Brain microvascular endothelial cell (primary cell): ENCODE measurements around the gene VPS26B.
A peak's percentile ranks its signal among the peaks of the same experiment; 100 is the strongest.

Source experiments
- DNase-seq: peaks from one replicate; pipeline ENCODE4 v3.0.0-alpha.2; 2020
- H3K27ac ChIP-seq: fragments of 250-450 bp; sonication (Bioruptor Pico); 2 replicates; pipeline ENCODE4 v1.5.1; 2020; ENCODE audit warnings: mild to moderate bottlenecking, moderate library complexity
- H3K27me3 ChIP-seq: fragments of 250-450 bp; sonication (Bioruptor Pico); replicated peaks from 2 replicates; pipeline ENCODE4 v1.5.1; 2020; ENCODE audit warnings: mild to moderate bottlenecking
- H3K36me3 ChIP-seq: fragments of 250-450 bp; sonication (Bioruptor Pico); replicated peaks from 2 replicates; pipeline ENCODE4 v1.5.1; 2020; ENCODE audit warnings: mild to moderate bottlenecking
- H3K4me3 ChIP-seq: 2 replicates; pipeline ENCODE4 v1.5.1; 2011; ENCODE audit warnings: low read depth, mild to moderate bottlenecking, control low read depth, low read length, moderate library complexity
- in situ Hi-C: cut with HindIII; loops from 2 replicates; pipeline ENCODE4 v1.10.0; 2017; ENCODE audit warnings: low sequenced_read_pairs, low pct_ligation_motif_present
- TF ChIP-seq, protein P1 (sequence below): IDR thresholded peaks from 2 replicates; pipeline ENCODE4 v1.5.1; 2011; ENCODE audit warnings: low read depth, mild to moderate bottlenecking, moderate library complexity, low read length, control low read depth, inconsistent platforms; ENCODE audit errors: missing control alignments

Gene VPS26B

DNA sequence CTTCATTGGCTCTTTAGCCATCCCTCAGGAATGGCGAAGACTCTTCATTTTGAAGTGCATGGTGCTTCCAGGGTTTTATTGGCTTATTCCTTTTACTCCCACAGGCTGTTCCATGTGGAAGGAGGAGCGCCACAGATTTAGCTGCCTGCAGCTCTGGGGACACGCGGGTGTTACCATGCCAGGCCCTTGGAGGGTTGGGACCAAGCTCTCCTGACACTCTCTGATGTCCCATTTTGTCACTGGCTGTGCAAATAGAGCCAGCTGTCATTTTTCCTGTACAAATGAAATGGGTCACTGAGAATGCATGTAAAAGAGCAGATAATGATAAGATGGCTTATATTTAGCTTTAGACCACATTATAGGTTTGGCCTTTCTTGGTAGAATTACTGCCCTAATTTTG lies 19.4 kb downstream of the VPS26B start:
- no peak overlapping the region for H3K27ac ChIP-seq
- no peak overlapping the region for H3K4me3 ChIP-seq
- TF ChIP-seq, protein P1, sequence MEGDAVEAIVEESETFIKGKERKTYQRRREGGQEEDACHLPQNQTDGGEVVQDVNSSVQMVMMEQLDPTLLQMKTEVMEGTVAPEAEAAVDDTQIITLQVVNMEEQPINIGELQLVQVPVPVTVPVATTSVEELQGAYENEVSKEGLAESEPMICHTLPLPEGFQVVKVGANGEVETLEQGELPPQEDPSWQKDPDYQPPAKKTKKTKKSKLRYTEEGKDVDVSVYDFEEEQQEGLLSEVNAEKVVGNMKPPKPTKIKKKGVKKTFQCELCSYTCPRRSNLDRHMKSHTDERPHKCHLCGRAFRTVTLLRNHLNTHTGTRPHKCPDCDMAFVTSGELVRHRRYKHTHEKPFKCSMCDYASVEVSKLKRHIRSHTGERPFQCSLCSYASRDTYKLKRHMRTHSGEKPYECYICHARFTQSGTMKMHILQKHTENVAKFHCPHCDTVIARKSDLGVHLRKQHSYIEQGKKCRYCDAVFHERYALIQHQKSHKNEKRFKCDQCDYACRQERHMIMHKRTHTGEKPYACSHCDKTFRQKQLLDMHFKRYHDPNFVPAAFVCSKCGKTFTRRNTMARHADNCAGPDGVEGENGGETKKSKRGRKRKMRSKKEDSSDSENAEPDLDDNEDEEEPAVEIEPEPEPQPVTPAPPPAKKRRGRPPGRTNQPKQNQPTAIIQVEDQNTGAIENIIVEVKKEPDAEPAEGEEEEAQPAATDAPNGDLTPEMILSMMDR = no peak
- DNase-seq = no peak
- H3K36me3 ChIP-seq = peaks cover 48% of the 10 kb centered on the region
- in situ Hi-C loops = no loop called here
- H3K27me3 ChIP-seq = no peaks in the 10 kb centered on the region

DNA sequence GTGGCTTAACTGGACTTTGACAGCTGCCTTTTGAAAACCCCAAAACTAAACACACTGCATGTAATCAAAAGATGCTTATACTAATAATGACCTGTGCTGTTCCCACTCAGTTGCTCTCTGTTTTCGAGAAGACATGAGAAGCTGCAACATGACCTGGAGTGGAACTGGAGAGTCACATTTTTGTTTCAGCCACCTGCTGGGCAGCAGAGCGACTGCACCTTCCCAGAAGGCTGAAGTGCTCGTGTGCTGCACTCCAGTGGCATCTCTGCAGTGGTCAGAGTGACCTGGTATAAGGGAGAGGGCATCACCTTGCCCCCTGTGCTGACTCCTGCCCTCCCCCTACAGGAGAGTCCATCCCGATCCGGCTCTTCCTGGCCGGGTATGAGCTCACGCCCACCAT lies 20.1 kb downstream of the VPS26B start:
- no peak for DNase-seq
- in situ Hi-C loops = no loop called here
- H3K27ac ChIP-seq = no peak overlapping the region

DNA sequence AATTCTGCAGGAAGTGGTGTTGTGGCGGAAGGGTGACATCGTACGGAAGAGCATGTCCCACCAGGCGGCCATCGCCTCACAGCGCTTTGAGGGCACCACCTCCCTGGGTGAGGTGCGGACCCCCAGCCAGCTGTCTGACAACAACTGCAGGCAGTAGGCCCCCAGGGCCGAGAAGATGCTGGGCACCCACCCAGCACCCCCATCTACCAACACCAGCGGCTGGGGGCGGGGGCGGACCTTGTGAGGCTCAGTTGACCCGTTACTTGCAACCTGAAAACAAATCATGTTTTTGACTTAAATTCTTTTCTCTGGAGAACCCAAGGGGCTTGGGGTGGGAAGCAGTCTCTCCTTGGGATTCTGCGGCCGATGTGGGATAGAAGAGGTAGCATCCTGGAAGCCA lies 21.0 kb downstream of the VPS26B start:
- no peak for DNase-seq
- TF ChIP-seq, protein P1 = no peak
- Histone ChIP-seq H3K27me3 (no peaks in the 10 kb centered on the region), H3K36me3 (peaks cover 51% of the 10 kb centered on the region), H3K27ac (no peak overlapping the region), H3K4me3 (no peak overlapping the region)
- in situ Hi-C loops = no loop called here

More for the DNA sequence above, 20.1 kb downstream of the VPS26B start:
- Histone ChIP-seq H3K36me3 (peaks cover 44% of the 10 kb centered on the region), H3K4me3 (no peak overlapping the region), H3K27me3 (no peaks in the 10 kb centered on the region)
- TF ChIP-seq, protein P1 = peak; percentile 69

DNA sequence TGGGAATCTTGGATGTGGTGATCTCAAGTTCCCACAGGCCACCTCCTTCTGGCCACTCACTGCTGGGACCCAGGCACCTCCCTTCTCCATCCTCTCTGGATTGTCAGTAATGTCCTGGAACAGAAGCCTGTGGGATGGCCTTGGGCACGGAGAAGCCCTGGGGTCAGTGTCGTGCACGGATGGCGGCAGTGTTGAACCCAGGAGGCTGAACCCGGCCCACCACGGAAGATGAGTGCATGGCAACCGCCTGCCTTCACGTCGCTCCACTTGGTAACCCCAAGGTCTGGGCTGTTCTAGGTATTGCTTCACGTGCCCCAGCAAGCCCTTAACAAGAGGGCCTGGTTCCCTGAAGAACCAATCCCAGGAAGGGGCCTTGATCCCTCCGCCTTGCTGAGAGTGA lies 21.6 kb downstream of the VPS26B start:
- peaks cover 51% of the 10 kb centered on the region for H3K36me3 ChIP-seq
- no peak overlapping the region for H3K4me3 ChIP-seq
- TF ChIP-seq, protein P1 = no peak
- no peak overlapping the region for H3K27ac ChIP-seq
- in situ Hi-C loops = no loop called here
- no peak for DNase-seq
- no peaks in the 10 kb centered on the region for H3K27me3 ChIP-seq

DNA sequence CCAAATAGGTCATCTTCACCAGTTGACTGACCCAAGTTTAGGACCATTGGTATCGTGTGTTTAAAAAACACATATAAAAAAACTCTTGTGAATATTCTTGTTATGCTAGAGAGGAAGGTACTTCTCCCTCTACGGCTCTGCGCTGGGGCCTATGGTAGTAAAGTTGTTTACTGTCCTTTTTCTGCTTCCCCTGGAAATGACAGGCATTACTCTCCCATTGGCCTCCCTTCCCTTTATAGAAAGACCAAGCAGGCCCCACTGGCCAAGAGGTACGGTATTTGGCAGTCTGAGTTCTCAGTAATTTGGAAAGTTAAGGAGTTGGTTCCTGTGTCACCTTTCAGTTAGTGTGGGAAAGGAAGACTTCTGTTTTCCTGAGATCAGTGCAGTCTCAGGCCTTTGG lies 22.2 kb downstream of the VPS26B start:
- TF ChIP-seq, protein P1 = no peak
- peaks cover 47% of the 10 kb centered on the region for H3K36me3 ChIP-seq
- no peak overlapping the region for H3K27ac ChIP-seq
- DNase-seq = no peak
- in situ Hi-C loops = no loop called here
- no peaks in the 10 kb centered on the region for H3K27me3 ChIP-seq
- no peak overlapping the region for H3K4me3 ChIP-seq

DNA sequence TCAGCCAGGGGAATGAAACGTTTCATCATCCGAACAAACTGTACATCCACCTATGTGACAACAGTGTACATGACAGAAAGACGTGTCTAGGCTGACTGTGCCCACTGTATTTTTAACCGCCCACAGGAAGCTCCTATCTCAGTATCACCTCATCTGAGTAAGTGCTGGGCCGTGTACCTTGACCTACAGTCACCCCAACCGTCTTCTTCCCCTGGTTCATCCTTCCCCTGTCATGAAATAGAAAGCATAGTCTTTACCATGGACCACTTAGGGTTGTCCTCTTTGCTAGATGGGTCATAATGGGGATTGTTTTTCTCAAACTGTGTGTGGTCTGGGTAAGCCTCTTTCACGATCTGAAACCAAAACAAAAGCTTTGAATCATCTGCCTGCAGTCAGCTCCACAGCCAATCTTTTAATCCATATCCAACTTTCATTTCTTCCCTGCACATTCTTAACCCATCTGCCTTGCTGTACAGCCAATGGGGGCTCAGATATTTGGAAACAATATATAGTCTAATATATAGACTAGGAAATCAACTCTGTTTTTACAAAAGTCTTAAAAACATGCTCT lies 24.5 kb downstream of the VPS26B start:
- peaks cover 38% of the 10 kb centered on the region for H3K36me3 ChIP-seq
- TF ChIP-seq, protein P1 = no peak
- H3K4me3 ChIP-seq = no peak overlapping the region
- DNase-seq = no peak
- in situ Hi-C loops = no loop called here
- no peak overlapping the region for H3K27ac ChIP-seq
- H3K27me3 ChIP-seq = no peaks in the 10 kb centered on the region
